ENCODE data around the gene RAD51B. TPM values are rescaled to one million over a fixed set of nuclear protein-coding genes. Genes with fewer than 3 reads are reported as not detected.

The RAD51B gene
- total RNA-seq, 2 donors from 2014 or later = 37.0 to 49.7 TPM

- H3K4me3 Mint-ChIP-seq = no peak overlapping the region
- no peaks in the 10 kb centered on the region for H3K27me3 Mint-ChIP-seq
- no peak for ATAC-seq (replicated peaks)
- H3K36me3 Mint-ChIP-seq (ENCODE audit: low read depth) = no peaks in the 10 kb centered on the region
- no peaks in the 10 kb centered on the region for H3K9me3 Mint-ChIP-seq
- peak overlapping the region; percentile 65 for H3K27ac Mint-ChIP-seq
- no peaks in the 10 kb centered on the region for H3K4me1 Mint-ChIP-seq
Observed at GRCh38 chr14:68551045-68551683, 731.6 kb downstream of the RAD51B start.

GRCh38 chr14:68552075-68552474 lies 732.5 kb downstream of the RAD51B start:
- Mint-ChIP-seq H3K36me3 (ENCODE audit: low read depth) (no peaks in the 10 kb centered on the region), H3K27me3 (no peaks in the 10 kb centered on the region), H3K9me3 (no peaks in the 10 kb centered on the region), H3K4me3 (no peak overlapping the region), H3K4me1 (no peaks in the 10 kb centered on the region), H3K27ac (no peak overlapping the region)
- no peak for ATAC-seq (replicated peaks)

GRCh38 chr14:68552602-68553001 lies 733.0 kb downstream of the RAD51B start:
- no peak for ATAC-seq (replicated peaks)
- H3K9me3 Mint-ChIP-seq = no peaks in the 10 kb centered on the region
- H3K4me1 Mint-ChIP-seq = no peaks in the 10 kb centered on the region
- H3K27ac Mint-ChIP-seq = no peak overlapping the region
- no peaks in the 10 kb centered on the region for H3K36me3 Mint-ChIP-seq (ENCODE audit: low read depth)
- H3K4me3 Mint-ChIP-seq = no peak overlapping the region
- H3K27me3 Mint-ChIP-seq = no peaks in the 10 kb centered on the region

- Mint-ChIP-seq H3K9me3 (no peaks in the 10 kb centered on the region), H3K27me3 (no peaks in the 10 kb centered on the region), H3K4me3 (no peak overlapping the region), H3K27ac (no peak overlapping the region), H3K36me3 (ENCODE audit: low read depth) (no peaks in the 10 kb centered on the region), H3K4me1 (no peaks in the 10 kb centered on the region)
- ATAC-seq (replicated peaks) = no peak
Observed at GRCh38 chr14:68553311-68553710, 733.7 kb downstream of the RAD51B start.

- Mint-ChIP-seq H3K4me1 (no peaks in the 10 kb centered on the region), H3K27me3 (no peaks in the 10 kb centered on the region), H3K9me3 (no peaks in the 10 kb centered on the region), H3K36me3 (ENCODE audit: low read depth) (no peaks in the 10 kb centered on the region), H3K4me3 (no peak overlapping the region), H3K27ac (no peak overlapping the region)
- ATAC-seq (replicated peaks) = no peak
Observed at GRCh38 chr14:68554231-68554630, 734.7 kb downstream of the RAD51B start.

GRCh38 chr14:68556253-68556652 lies 736.7 kb downstream of the RAD51B start:
- H3K27me3 Mint-ChIP-seq = no peaks in the 10 kb centered on the region
- no peak overlapping the region for H3K4me3 Mint-ChIP-seq
- no peak for ATAC-seq (replicated peaks)
- no peaks in the 10 kb centered on the region for H3K36me3 Mint-ChIP-seq (ENCODE audit: low read depth)
- no peak overlapping the region for H3K27ac Mint-ChIP-seq
- H3K4me1 Mint-ChIP-seq = peaks cover 6% of the 10 kb centered on the region
- no peaks in the 10 kb centered on the region for H3K9me3 Mint-ChIP-seq

- Mint-ChIP-seq H3K27me3 (no peaks in the 10 kb centered on the region), H3K9me3 (no peaks in the 10 kb centered on the region)
- ATAC-seq (replicated peaks) = no peak
Observed at GRCh38 chr14:68557648-68558047, 738.1 kb downstream of the RAD51B start.

GRCh38 chr14:68558096-68558495 lies 738.5 kb downstream of the RAD51B start:
- no peak for ATAC-seq (replicated peaks)
- H3K27me3 Mint-ChIP-seq = no peaks in the 10 kb centered on the region
- no peak overlapping the region for H3K27ac Mint-ChIP-seq
- no peaks in the 10 kb centered on the region for H3K9me3 Mint-ChIP-seq
- no peak overlapping the region for H3K4me3 Mint-ChIP-seq
- H3K4me1 Mint-ChIP-seq = peaks cover 7% of the 10 kb centered on the region
- no peaks in the 10 kb centered on the region for H3K36me3 Mint-ChIP-seq (ENCODE audit: low read depth)

More at GRCh38 chr14:68557648-68558047, 738.1 kb downstream of the RAD51B start:
- Mint-ChIP-seq H3K36me3 (ENCODE audit: low read depth) (no peaks in the 10 kb centered on the region), H3K4me3 (no peak overlapping the region), H3K4me1 (peaks cover 7% of the 10 kb centered on the region), H3K27ac (no peak overlapping the region)

GRCh38 chr14:68559949-68560348 lies 740.4 kb downstream of the RAD51B start:
- no peaks in the 10 kb centered on the region for H3K9me3 Mint-ChIP-seq

GRCh38 chr14:68561531-68562007 lies 742.0 kb downstream of the RAD51B start:
- no peak for ATAC-seq (replicated peaks)
- Mint-ChIP-seq H3K4me1 (peaks cover 24% of the 10 kb centered on the region), H3K27me3 (no peaks in the 10 kb centered on the region), H3K9me3 (peaks cover under 1% of the 10 kb centered on the region), H3K4me3 (no peak overlapping the region), H3K27ac (no peak overlapping the region), H3K36me3 (ENCODE audit: low read depth) (no peaks in the 10 kb centered on the region)

More at GRCh38 chr14:68559949-68560348, 740.4 kb downstream of the RAD51B start:
- Mint-ChIP-seq H3K4me1 (peaks cover 22% of the 10 kb centered on the region), H3K27me3 (no peaks in the 10 kb centered on the region), H3K36me3 (ENCODE audit: low read depth) (no peaks in the 10 kb centered on the region), H3K27ac (no peak overlapping the region), H3K4me3 (no peak overlapping the region)
- ATAC-seq (replicated peaks) = no peak

- peaks cover 24% of the 10 kb centered on the region for H3K4me1 Mint-ChIP-seq
- no peak overlapping the region for H3K4me3 Mint-ChIP-seq
- no peaks in the 10 kb centered on the region for H3K36me3 Mint-ChIP-seq (ENCODE audit: low read depth)
- no peak overlapping the region for H3K27ac Mint-ChIP-seq
- peaks cover 3% of the 10 kb centered on the region for H3K9me3 Mint-ChIP-seq
- H3K27me3 Mint-ChIP-seq = no peaks in the 10 kb centered on the region
- no peak for ATAC-seq (replicated peaks)
Observed at GRCh38 chr14:68562911-68563250, 743.3 kb downstream of the RAD51B start.

GRCh38 chr14:68563251-68564131 lies 743.9 kb downstream of the RAD51B start:
- H3K4me3 Mint-ChIP-seq = no peak overlapping the region
- no peak for ATAC-seq (replicated peaks)
- H3K36me3 Mint-ChIP-seq (ENCODE audit: low read depth) = no peaks in the 10 kb centered on the region
- no peak overlapping the region for H3K27ac Mint-ChIP-seq
- no peaks in the 10 kb centered on the region for H3K27me3 Mint-ChIP-seq
- H3K4me1 Mint-ChIP-seq = peaks cover 24% of the 10 kb centered on the region
- peaks cover 3% of the 10 kb centered on the region for H3K9me3 Mint-ChIP-seq

GRCh38 chr14:68564191-68564825 lies 744.7 kb downstream of the RAD51B start:
- H3K4me1 Mint-ChIP-seq = peaks cover 24% of the 10 kb centered on the region
- no peak for ATAC-seq (replicated peaks)
- H3K27ac Mint-ChIP-seq = peak overlapping the region; percentile 65
- H3K27me3 Mint-ChIP-seq = no peaks in the 10 kb centered on the region
- H3K9me3 Mint-ChIP-seq = peaks cover 3% of the 10 kb centered on the region
- no peaks in the 10 kb centered on the region for H3K36me3 Mint-ChIP-seq (ENCODE audit: low read depth)
- no peak overlapping the region for H3K4me3 Mint-ChIP-seq

GRCh38 chr14:68564826-68565759 lies 745.5 kb downstream of the RAD51B start:
- ATAC-seq (replicated peaks) = peak; percentile 53
- H3K4me1 Mint-ChIP-seq = peaks cover 24% of the 10 kb centered on the region

More at GRCh38 chr14:68564826-68565759, 745.5 kb downstream of the RAD51B start:
- H3K27me3 Mint-ChIP-seq = no peaks in the 10 kb centered on the region
- H3K36me3 Mint-ChIP-seq (ENCODE audit: low read depth) = no peaks in the 10 kb centered on the region
- no peak overlapping the region for H3K4me3 Mint-ChIP-seq
- H3K27ac Mint-ChIP-seq = peak overlapping the region; percentile 65
- peaks cover 3% of the 10 kb centered on the region for H3K9me3 Mint-ChIP-seq

Data from activated T-helper 17 cell treated with anti-CD3 and anti-CD28 coated beads, Interleukin-2, amount 50 U/mL, for 72 hours (primary cell).